ENCODE data around the gene MRPL41. TPM values are rescaled to one million over a fixed set of nuclear protein-coding genes. Genes with fewer than 3 reads are reported as not detected.

The MRPL41 gene
- total and polyA plus RNA-seq, 4 donors, result 25.8 to 86.6 (median 41.7) TPM

DNA sequence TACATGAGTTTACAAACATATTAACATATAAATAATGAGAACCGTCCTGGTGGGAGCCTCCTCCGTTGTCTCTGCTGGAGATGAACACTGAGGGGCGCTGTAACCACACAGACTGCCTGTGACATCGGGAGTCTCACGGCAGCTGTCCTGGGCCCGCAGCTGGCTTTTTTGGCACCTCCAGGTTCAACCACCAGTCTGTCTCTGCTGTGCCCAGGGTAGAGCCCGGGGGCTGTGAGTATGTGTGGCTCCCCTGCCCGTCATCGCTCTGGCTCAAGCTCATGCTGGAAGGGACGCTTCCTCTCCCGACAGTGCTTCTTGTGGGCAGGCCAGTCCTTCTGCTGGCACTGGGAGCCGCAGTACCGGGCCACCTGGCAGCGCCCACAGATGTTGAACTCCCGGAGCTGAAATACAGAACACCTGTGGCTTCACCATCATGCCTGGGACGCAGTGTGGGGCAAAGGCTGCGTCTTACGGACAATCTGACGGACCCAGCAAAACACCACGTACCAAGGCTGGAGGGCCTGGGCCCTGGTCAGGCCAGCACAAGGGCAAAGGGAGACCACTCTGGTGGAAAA is 30.7 kb downstream of the MRPL41 start:
- WGBS, 2 donors, result 83 to 84% methylated on average over 20 of the region's 20 CpGs
- H3K9me3 ChIP-seq (ENCODE audit: control insufficient read depth, low read length), result no peaks in the 10 kb centered on the region
- no peak overlapping the region for H3K4me3 ChIP-seq (ENCODE audit: low read length in 2 of 2)
- no peaks in the 10 kb centered on the region for H3K4me1 ChIP-seq (ENCODE audit: control insufficient read depth in 1 of 2, insufficient read depth in 2 of 2, low read length in 2 of 2)
- no peaks in the 10 kb centered on the region for H3K36me3 ChIP-seq (ENCODE audit: control insufficient read depth in 1 of 2, insufficient read depth in 2 of 2, low read length in 1 of 2)
- H3K27ac ChIP-seq (ENCODE audit: low read depth in 1 of 2, low read length in 2 of 2), result no peak overlapping the region
- intact Hi-C loops (cut with DNase I), result no loop called here
- DNase-seq, result no peak
- ATAC-seq (ENCODE audit: low FRiP score), result no peak
- H3K27me3 ChIP-seq (ENCODE audit: control insufficient read depth in 1 of 2, insufficient read depth in 2 of 2, low read length in 1 of 2), result no peaks in the 10 kb centered on the region

DNA sequence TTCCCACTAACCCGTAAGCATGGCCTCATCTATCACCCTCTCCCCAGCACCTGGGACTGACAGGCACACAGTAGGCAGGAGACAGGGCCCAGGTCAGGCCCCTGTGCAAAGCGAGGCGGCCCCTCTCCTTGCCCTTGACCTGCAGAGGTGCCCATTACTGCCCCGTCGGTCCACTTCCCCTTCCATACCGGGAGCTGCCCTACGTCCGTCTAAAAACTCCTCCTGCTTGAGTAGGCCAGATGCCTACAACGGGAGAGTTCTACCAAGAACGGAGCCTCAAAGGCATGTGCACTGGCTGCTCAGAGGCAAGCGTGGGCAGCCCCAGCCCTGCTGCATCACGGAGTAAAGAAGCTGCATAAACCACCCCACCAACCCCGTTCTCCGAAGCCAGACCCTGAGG is 31.7 kb downstream of the MRPL41 start:
- H3K36me3 ChIP-seq (ENCODE audit: control insufficient read depth in 1 of 2, insufficient read depth in 2 of 2, low read length in 1 of 2), result no peaks in the 10 kb centered on the region
- no peak overlapping the region for H3K4me3 ChIP-seq (ENCODE audit: low read length in 2 of 2)
- H3K4me1 ChIP-seq (ENCODE audit: control insufficient read depth in 1 of 2, insufficient read depth in 2 of 2, low read length in 2 of 2), result no peaks in the 10 kb centered on the region
- H3K27ac ChIP-seq (ENCODE audit: low read depth in 1 of 2, low read length in 2 of 2), result no peak overlapping the region
- DNase-seq (no peak), ATAC-seq (ENCODE audit: low FRiP score) (no peak)
- H3K27me3 ChIP-seq (ENCODE audit: control insufficient read depth in 1 of 2, insufficient read depth in 2 of 2, low read length in 1 of 2), result no peaks in the 10 kb centered on the region
- intact Hi-C loops (cut with DNase I), result no loop called here
- H3K9me3 ChIP-seq (ENCODE audit: control insufficient read depth, low read length), result no peaks in the 10 kb centered on the region
- 86% methylated on average over 14 of the region's 14 CpGs for WGBS, 2 donors

DNA sequence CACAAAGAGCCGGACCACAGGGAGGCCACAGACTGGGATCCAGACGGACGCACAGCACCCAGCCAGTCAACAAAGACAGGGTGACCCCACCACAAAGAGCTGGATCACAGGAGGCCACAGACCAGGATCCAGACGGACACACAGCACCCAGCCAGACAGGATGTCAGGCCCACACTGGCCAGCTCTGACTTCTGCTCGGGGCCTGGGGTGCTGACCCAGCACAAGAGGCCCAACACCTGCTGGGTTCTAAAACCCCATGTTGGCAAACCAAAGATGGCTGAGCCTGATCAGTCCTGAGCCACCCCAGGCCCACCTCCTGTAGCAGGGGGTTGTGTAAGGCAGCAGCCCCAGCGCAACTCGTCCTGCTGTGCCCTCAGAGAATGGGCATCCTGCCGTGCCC is 32.3 kb downstream of the MRPL41 start:
- Histone ChIP-seq H3K4me3 (ENCODE audit: low read length in 2 of 2) (no peak overlapping the region), H3K9me3 (ENCODE audit: control insufficient read depth, low read length) (no peaks in the 10 kb centered on the region), H3K36me3 (ENCODE audit: control insufficient read depth in 1 of 2, insufficient read depth in 2 of 2, low read length in 1 of 2) (no peaks in the 10 kb centered on the region), H3K4me1 (ENCODE audit: control insufficient read depth in 1 of 2, insufficient read depth in 2 of 2, low read length in 2 of 2) (no peaks in the 10 kb centered on the region), H3K27ac (ENCODE audit: low read depth in 1 of 2, low read length in 2 of 2) (no peak overlapping the region), H3K27me3 (ENCODE audit: control insufficient read depth in 1 of 2, insufficient read depth in 2 of 2, low read length in 1 of 2) (no peaks in the 10 kb centered on the region)
- ATAC-seq (ENCODE audit: low FRiP score) (no peak), DNase-seq (no peak)
- intact Hi-C loops (cut with DNase I), result no loop called here
- WGBS, 2 donors, result 83 to 86% methylated on average over 8 of the region's 8 CpGs

DNA sequence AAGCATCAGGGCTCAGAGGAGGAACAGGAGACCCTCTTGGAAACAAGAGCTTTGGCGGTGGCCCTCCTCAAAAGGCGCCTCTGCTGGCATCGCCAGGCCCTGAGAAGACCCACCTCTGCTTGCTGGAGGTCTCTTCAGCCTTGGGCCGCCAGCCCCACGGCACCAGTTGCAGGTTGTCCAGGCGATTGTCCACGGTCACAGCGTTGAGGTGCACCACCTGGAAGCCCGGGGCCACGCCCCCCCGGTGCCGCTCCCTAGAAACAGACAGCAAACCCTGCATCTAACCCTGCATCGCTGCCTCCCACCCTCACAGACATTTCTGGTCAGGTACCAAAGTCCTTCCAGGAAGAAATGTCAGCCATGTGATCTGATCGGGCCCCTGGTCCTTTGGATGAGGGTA is 35.2 kb downstream of the MRPL41 start:
- H3K27me3 ChIP-seq (ENCODE audit: control insufficient read depth in 1 of 2, insufficient read depth in 2 of 2, low read length in 1 of 2), result no peaks in the 10 kb centered on the region
- H3K27ac ChIP-seq (ENCODE audit: low read depth in 1 of 2, low read length in 2 of 2), result no peak overlapping the region
- ATAC-seq (ENCODE audit: low FRiP score), result no peak
- DNase-seq, result no peak
- no peaks in the 10 kb centered on the region for H3K9me3 ChIP-seq (ENCODE audit: control insufficient read depth, low read length)
- no peak overlapping the region for H3K4me3 ChIP-seq (ENCODE audit: low read length in 2 of 2)
- no peaks in the 10 kb centered on the region for H3K36me3 ChIP-seq (ENCODE audit: control insufficient read depth in 1 of 2, insufficient read depth in 2 of 2, low read length in 1 of 2)
- intact Hi-C loops (cut with DNase I), result no loop called here
- H3K4me1 ChIP-seq (ENCODE audit: control insufficient read depth in 1 of 2, insufficient read depth in 2 of 2, low read length in 2 of 2), result no peaks in the 10 kb centered on the region
- 95% methylated on average over 14 of the region's 14 CpGs for WGBS, 2 donors

DNA sequence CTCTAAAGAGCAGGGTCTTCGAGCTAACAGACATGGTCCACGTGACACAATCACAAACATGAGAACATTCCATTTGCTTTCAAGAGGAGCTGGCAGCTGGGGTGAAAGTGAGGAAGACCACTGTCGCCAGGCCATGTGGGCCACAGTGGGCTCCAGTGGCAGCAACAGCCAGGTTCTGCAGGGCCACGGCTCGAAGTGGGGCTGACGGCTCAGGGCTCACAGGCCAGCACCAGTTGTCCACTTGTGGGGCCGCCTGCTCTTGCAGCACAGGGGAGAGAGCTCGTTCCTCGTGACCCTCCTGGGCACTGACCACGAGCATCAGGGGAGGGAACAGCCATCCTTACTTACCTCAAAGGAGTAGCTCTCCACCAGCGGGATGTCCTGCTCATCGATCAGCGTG is 36.6 kb downstream of the MRPL41 start:
- H3K4me1 ChIP-seq (ENCODE audit: control insufficient read depth in 1 of 2, insufficient read depth in 2 of 2, low read length in 2 of 2), result no peaks in the 10 kb centered on the region
- H3K27ac ChIP-seq (ENCODE audit: low read depth in 1 of 2, low read length in 2 of 2), result no peak overlapping the region
- intact Hi-C loops (cut with DNase I), result no loop called here
- H3K36me3 ChIP-seq (ENCODE audit: control insufficient read depth in 1 of 2, insufficient read depth in 2 of 2, low read length in 1 of 2), result no peaks in the 10 kb centered on the region
- no peaks in the 10 kb centered on the region for H3K27me3 ChIP-seq (ENCODE audit: control insufficient read depth in 1 of 2, insufficient read depth in 2 of 2, low read length in 1 of 2)
- DNase-seq (no peak), ATAC-seq (ENCODE audit: low FRiP score) (no peak)
- 87 to 92% methylated on average over 13 of the region's 13 CpGs for WGBS, 2 donors
- no peak overlapping the region for H3K4me3 ChIP-seq (ENCODE audit: low read length in 2 of 2)
- no peaks in the 10 kb centered on the region for H3K9me3 ChIP-seq (ENCODE audit: control insufficient read depth, low read length)

DNA sequence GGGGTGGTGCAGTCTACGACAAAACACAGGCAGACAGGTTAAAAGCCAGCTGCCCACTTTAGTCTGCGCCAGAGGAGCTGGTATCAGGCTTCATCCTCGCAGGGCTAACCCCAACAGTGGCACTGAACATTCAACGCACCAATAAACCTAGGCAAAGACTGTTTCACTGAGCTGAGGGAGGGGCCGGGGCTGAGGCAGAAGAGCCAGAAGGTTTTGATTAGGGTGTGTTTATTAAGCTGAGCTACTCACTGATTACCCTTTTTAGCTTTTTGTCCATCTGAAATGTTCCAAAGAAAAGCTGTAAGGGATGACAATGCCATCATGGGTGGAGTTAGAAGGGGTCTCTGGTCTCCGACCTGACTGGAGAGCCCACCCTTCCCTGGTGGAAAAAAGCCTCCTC is 37.2 kb downstream of the MRPL41 start:
- no peaks in the 10 kb centered on the region for H3K36me3 ChIP-seq (ENCODE audit: control insufficient read depth in 1 of 2, insufficient read depth in 2 of 2, low read length in 1 of 2)
- H3K4me1 ChIP-seq (ENCODE audit: control insufficient read depth in 1 of 2, insufficient read depth in 2 of 2, low read length in 2 of 2), result no peaks in the 10 kb centered on the region
- H3K4me3 ChIP-seq (ENCODE audit: low read length in 2 of 2), result no peak overlapping the region
- H3K27ac ChIP-seq (ENCODE audit: low read depth in 1 of 2, low read length in 2 of 2), result no peak overlapping the region
- 90 to 94% methylated on average over 6 of the region's 6 CpGs for WGBS, 2 donors
- DNase-seq, result no peak
- ATAC-seq (ENCODE audit: low FRiP score), result no peak
- H3K9me3 ChIP-seq (ENCODE audit: control insufficient read depth, low read length), result no peaks in the 10 kb centered on the region
- intact Hi-C loops (cut with DNase I), result no loop called here
- H3K27me3 ChIP-seq (ENCODE audit: control insufficient read depth in 1 of 2, insufficient read depth in 2 of 2, low read length in 1 of 2), result no peaks in the 10 kb centered on the region

DNA sequence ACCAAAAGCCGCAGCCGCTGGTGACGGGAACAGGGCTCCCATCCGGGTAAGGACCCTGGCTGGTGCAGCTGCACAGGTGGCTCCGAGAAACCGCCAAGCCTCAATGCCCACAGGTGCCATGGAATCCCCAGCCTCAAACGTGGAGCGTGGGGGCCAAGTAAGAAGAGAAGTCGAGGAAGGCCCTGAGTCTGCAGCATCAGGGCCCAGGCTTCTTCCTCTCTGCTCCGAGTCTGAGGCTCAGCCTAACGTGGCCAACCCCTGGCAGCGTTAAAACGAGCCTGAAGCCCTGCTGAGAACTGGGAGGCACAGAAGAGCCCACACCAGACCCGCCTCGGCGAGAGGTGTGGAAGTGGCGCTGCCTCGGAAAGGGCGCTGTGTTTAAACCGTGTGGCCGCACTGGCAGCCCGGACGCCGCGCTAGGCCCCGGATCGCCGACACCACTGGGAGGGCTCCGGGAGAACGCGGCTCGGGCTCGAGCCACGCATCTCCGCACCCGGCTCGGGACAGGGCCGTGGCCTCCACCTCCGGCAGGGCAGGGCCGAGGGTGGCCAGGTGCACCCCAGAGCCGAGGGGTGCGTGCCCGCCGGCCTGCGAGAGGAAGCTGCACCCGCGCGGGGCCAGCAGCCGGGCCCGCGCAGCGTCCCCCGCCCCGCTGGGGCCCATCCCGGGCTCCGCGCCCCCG is 37.9 kb downstream of the MRPL41 start:
- Histone ChIP-seq H3K36me3 (ENCODE audit: control insufficient read depth in 1 of 2, insufficient read depth in 2 of 2, low read length in 1 of 2) (no peaks in the 10 kb centered on the region), H3K4me1 (ENCODE audit: control insufficient read depth in 1 of 2, insufficient read depth in 2 of 2, low read length in 2 of 2) (no peaks in the 10 kb centered on the region), H3K27me3 (ENCODE audit: control insufficient read depth in 1 of 2, insufficient read depth in 2 of 2, low read length in 1 of 2) (no peaks in the 10 kb centered on the region), H3K9me3 (ENCODE audit: control insufficient read depth, low read length) (no peaks in the 10 kb centered on the region), H3K4me3 (ENCODE audit: low read length in 2 of 2) (peak overlapping the region; percentile 79 to 89), H3K27ac (ENCODE audit: low read depth in 1 of 2, low read length in 2 of 2) (no peak overlapping the region)
- DNase-seq, result peak in 1 of 2 donors; percentile 81
- intact Hi-C loops (cut with DNase I), result no loop called here
- ATAC-seq (ENCODE audit: low FRiP score), result no peak
- 9% methylated on average over 55 to 58 of the region's 58 CpGs for WGBS, 2 donors

DNA sequence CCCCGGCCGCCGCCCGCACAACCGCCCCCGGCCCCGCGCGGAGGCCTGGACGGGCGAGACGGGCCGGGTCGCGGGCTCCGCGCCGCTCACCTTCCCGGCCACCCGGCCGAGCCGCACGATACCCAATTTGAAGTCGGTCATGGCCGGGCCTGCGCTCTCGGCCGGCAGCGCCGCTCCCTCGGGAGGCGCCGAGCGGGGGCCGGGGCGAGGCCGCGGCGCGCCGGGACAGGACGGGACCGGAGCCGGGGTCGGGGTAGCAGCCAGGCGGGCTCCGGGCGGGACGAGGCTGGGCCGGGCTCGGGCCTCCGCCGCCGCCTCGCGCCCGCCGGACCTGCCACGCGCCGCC is 38.4 kb downstream of the MRPL41 start:
- ATAC-seq (ENCODE audit: low FRiP score) (no peak), DNase-seq (no peak)
- Histone ChIP-seq H3K36me3 (ENCODE audit: control insufficient read depth in 1 of 2, insufficient read depth in 2 of 2, low read length in 1 of 2) (no peaks in the 10 kb centered on the region), H3K4me1 (ENCODE audit: control insufficient read depth in 1 of 2, insufficient read depth in 2 of 2, low read length in 2 of 2) (no peaks in the 10 kb centered on the region), H3K4me3 (ENCODE audit: low read length in 2 of 2) (peak overlapping the region; percentile 79 to 89), H3K9me3 (ENCODE audit: control insufficient read depth, low read length) (no peaks in the 10 kb centered on the region), H3K27ac (ENCODE audit: low read depth in 1 of 2, low read length in 2 of 2) (no peak overlapping the region), H3K27me3 (ENCODE audit: control insufficient read depth in 1 of 2, insufficient read depth in 2 of 2, low read length in 1 of 2) (no peaks in the 10 kb centered on the region)
- WGBS, 2 donors, result 1 to 5% methylated on average over 4 to 61 of the region's 61 CpGs
- intact Hi-C loops (cut with DNase I), result no loop called here

All from aorta (tissue), 5 donors.